ENCODE data around the gene MPPED1. TPM values are rescaled to one million over a fixed set of nuclear protein-coding genes. Genes with fewer than 3 reads are reported as not detected.

The MPPED1 gene
- polyA plus RNA-seq, 4 donors = 0.56 to 1.3 (median 0.74) TPM

- DNase-seq (ENCODE audit: low read depth in 4 of 4, low spot score in 2 of 4) = no peak
Measured at GRCh38 chr22:43533656-43534428, 122.0 kb downstream of the MPPED1 start.

- no peak for DNase-seq (ENCODE audit: low read depth in 4 of 4, low spot score in 2 of 4)
Measured at GRCh38 chr22:43534916-43535315, 123.1 kb downstream of the MPPED1 start.

DNA sequence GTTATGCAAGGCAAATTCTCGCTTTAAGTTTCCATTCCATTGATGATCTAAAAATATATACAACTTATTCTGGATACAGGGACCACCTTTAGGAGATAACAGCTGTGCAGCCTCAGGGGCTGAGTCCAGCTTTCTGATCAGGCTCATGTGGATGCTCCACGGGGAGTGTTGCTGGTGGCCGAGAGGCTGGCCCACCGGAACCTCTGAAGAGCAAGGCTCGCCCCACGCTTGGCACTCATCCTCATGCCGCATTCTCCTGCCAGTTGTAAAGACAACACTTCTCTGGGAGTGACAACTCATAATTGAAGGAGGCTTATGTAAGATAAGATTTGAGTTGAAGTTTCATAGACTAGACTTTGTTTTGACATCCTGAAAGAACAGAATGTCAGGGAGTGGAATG, 123.5 kb downstream of the MPPED1 start:
- no peak for DNase-seq (ENCODE audit: low read depth in 4 of 4, low spot score in 2 of 4)

- DNase-seq (ENCODE audit: low read depth in 4 of 4, low spot score in 2 of 4) = no peak
Measured at GRCh38 chr22:43535741-43536140, 123.9 kb downstream of the MPPED1 start.

- DNase-seq (ENCODE audit: low read depth in 4 of 4, low spot score in 2 of 4) = no peak
Measured at GRCh38 chr22:43537019-43537585, 125.3 kb downstream of the MPPED1 start.

DNA sequence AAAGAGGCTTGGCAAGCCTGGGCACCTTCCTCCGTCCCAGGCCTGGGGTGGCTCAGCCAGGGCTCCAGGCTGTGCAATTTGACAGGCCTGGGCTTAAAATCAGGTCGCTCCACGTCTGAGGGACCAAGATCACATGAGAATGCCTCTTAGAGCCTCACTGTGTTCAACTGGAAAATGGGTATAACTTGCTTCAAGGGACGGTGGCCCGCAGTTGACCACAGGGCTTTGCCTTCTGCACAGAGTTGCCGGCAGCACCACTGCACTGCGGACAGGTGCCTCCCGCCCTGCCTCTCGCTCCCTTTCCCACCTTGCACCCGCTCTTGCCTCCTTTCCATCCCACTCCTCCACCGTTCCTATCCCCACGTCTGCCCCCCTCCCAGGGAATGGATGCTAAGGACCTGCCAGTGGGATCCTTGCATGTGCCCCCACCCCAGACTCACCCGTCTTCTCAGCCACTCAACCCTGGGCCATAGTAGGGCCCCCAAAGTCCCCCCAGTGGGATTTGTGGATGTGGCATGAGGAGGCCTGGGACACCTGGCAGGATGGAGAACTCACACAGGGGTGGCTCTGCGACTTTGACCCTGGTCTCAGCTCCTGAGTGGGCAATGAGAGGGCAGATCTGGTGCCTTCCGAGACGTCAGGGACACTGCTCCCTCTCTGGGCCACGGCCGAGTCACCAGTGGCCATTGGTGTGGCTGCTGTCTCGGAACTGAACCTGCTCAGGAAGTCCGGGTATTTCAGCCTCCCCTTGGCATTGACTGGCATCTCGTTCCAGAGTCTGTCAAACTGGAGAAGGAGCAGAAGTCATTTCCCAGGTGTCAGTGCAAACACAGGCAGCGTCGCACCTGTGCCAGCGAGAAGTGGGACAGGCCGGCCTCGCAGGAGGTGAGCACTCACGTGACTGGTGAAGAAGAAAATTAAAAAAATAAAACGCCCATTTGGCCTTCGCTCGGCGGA, 128.0 kb downstream of the MPPED1 start:
- no peak for DNase-seq (ENCODE audit: low read depth in 4 of 4, low spot score in 2 of 4)

DNA sequence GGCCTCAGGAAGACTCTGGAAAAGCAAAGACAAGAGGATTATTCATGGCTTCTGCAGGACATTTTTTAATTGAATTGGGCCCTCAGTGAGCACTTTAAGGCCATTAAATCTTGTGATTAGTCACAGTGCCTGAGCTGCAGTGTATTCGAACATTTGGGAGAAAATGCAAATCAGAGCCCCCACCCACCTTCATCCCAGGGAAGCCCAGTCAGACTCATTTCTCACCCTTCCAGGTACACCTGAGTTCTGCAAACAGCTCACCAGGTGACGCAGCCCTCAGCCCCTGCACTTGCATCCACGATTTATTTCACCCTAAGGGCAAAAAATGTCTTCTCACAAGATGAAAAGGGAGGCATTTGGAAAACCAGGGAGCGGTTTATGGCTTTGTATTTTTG, 128.7 kb downstream of the MPPED1 start:
- no peak for DNase-seq (ENCODE audit: low read depth in 4 of 4, low spot score in 2 of 4)

DNA sequence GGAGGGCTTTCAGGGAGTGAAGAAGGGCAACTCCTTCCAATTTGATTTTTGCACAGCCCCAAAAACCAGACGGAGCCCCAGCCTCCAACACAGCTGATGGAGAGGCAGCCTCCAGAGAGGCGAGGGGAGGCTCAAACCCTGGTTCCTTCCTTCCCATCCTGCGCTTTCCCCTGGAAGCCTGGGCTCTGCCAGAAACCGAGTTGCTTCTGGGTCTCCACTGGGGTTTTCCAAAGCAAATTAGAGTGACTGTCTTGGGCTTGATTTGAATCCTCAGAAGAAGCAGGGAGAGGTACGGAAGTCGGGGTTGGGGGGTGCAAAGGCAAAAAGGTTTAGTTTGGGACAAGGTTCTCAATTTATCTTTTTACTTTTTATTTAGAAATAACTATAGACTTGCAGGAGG, 129.2 kb downstream of the MPPED1 start:
- DNase-seq (ENCODE audit: low read depth in 4 of 4, low spot score in 2 of 4) = no peak

DNA sequence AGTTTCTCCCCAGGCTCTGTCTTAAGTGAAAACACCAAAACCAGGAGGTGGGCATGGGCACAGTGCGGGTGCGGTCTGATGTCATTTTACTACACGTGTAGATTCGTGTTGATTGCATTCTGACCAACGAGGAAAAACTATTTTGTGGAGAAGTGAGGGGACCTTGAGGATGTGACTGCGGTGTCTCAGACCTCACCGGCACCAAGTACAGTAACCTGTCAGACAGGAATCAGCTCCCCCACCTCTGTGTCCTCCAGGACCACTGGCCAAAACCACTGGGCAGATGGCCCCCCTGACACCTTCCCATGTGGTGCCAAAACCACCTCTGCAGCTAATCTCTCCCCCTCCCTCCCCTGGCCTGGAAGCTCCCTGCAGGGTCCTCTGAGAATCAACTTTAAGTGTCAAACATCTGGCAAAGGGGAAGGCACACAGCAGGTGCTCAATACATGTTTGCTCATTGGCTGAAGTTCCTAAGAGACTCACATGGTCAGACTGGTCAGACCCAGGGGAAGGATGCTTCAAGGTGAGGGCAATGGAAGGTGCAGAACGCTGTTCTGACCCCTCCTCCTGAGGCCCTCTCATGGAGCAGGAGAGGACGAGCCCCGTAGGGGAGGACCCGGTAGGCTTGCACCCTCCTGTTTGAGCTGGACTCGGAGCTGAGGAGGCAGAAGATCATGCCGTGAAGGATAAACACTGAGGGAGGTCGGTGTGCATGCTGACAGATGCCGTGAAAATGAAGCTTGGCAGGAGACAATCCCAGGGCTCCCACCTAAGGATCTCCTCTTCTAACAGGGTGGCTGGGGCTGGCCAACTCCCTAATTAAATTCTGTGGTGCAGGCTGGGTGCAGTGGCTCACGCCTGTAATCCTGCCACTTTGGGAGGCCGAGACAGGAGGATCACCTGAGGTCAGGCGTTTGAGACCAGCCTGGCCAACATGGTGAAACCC, 129.9 kb downstream of the MPPED1 start:
- no peak for DNase-seq (ENCODE audit: low read depth in 4 of 4, low spot score in 2 of 4)

- DNase-seq (ENCODE audit: low read depth in 4 of 4, low spot score in 2 of 4) = no peak
Measured at GRCh38 chr22:43542681-43543521, 131.1 kb downstream of the MPPED1 start.

DNA sequence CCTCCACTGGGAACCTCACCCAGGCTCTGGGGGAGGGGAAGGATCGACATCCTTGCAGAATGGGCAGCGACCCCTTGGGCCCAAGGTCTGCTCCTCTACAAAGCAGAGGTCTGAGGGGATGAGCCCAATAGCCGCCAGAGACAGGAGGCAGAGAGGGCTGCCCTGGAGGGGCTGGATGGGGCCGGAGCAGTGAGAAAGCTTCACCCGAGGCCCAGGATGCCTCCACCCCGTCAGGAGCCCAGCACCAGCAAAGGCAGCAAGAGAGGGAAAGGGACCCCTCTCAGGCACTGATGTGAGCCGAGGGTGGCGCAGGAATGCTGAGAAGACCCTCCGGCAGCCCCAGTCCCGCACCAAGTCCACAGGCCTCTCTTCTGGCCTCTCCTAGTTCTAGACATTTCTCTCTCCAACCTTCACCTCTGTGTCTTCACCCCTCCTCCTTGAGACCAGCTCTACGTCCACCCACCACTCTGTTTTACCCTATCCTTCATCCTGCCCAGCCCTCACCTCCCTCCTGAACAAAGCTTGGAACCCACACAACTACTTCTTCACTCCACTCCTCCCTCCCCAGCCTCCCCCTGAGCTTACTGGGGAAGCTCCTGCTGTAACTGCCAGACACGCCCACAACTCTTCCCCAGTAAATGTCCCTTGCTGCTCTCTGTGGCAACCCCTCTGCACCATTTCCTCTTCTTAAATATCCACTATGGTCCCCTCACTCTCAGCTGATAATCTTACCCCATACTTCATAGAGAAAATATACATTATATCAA, 131.9 kb downstream of the MPPED1 start:
- no peak for DNase-seq (ENCODE audit: low read depth in 4 of 4, low spot score in 2 of 4)

- no peak for DNase-seq (ENCODE audit: low read depth in 4 of 4, low spot score in 2 of 4)
Measured at GRCh38 chr22:43544289-43544673, 132.5 kb downstream of the MPPED1 start.

DNA sequence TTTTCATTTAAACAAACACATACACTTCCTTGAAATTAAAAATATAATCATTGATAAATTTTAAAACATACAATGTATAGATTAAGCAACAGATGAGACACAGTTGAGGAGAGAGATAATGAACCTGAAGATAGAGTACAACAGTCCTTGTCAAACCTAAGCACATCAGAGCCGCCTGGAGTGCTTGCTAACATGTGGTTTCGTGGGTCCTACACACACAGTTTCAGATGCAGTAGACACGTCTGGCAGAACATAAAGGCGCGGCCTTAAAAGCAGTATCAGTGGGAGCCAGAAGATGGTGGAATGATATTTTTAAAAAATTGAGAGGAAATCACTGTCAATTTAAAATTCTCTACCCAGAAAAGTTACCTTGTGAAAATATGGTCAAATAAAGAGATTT, 134.4 kb downstream of the MPPED1 start:
- no peak for DNase-seq (ENCODE audit: low read depth in 4 of 4, low spot score in 2 of 4)

DNA sequence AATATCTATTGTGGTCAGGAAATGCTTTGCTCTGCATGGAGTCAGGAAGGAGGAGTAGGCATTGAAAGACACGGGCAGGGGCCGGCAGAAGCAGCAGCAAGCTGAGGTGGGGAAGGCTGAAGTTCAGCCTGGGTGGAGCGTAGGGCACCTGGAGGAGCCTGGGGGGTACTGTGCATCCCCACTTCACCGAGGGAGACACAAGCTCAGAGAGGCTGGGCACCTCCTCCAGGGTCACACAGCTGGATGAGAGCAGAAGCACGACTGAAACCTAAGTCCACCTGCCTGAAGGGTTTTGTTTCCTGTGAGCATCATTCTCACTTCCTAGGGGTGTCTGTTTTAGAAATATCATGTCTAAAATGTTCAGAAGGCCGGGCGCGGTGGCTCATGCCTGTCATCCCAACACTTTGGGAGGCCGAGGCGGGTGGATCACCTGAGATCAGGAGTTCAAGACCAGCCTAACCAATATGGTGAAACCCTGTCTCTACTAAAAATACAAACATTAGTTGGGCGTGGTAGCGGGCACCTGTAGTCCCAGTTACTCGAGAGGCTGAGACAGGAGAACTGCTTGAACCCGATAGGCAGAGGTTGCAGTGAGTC, 138.3 kb downstream of the MPPED1 start:
- no peak for DNase-seq (ENCODE audit: low read depth in 4 of 4, low spot score in 2 of 4)

DNA sequence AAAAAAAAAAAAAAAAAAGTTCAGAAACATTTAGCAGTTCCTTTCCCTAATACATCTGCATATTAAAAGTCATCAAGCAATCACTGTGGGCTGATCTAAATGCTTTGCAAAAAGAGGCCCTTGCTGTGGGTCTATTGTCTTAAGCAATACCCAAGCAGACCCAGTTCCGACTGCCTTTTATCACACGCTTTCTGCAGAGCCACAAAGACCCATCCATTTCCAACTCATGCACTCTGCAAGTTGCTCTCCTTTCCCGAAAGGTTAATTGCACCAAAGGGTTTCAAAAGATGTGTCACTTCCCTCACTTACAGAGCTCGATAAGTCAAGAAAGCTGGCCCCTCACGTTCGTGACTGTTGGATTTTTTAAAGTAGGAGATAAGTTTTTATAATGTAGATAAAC, 138.9 kb downstream of the MPPED1 start:
- no peak for DNase-seq (ENCODE audit: low read depth in 4 of 4, low spot score in 2 of 4)

DNA sequence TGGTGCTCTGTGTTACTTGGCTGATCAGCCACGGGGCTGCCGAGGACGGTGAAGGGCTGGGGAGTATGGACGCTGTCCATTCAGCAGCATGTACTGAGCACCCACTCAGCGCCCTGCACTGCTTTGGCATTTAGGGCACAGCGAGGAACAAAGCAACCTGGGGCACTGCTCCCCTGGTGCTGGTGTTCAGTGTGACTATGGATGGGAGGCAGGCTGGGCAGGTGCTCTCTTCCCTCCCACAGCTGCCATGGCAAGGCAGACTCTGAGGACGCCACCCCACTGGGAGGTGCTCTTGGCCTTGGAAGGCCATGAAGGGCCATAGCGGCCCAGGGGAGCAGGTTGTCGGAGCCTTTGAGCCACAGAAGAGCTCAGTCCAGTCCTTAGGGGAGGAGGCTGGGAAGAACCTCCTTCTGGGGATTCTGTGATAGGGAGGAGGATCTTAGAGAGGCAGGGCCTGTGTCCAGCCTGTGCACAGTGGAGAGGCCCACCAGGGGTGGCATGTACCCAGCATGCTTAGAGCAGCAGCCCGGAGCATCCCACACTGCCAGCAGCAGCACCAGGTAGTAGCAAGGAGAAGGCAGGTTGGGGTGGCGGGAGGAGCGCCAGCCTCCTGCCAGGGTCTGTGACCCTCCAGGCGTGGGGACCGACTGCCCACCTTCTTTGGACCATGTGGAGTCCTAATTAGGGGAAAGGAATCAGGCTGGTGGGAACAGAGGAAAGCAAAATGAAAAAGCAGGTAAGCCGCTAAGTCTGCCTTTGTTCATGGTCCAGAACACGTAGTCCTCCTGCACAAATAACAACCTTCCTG, 141.8 kb downstream of the MPPED1 start:
- DNase-seq (ENCODE audit: low read depth in 4 of 4, low spot score in 2 of 4) = no peak

DNA sequence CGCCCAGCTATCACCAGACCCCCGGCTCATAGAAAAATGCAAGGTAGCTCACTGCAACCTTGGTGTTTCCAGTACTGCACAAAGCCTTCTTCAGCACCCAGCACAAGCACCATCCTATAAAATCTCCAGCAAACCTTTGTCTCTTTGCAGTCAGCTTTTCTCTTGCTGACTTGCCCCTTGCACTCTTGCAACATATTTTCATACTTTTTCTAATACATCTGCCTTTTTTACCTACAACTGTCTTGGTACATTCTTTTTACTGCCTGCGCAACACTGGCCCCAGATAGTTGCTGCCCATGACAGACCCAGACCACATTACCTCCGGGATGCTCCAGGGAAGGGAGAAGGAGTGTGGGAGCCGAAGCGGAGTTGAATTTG, 142.4 kb downstream of the MPPED1 start:
- DNase-seq (ENCODE audit: low read depth in 4 of 4, low spot score in 2 of 4) = no peak
